Activated CD4-positive, alpha-beta memory T cell treated with anti-CD3 and anti-CD28 coated beads, Interleukin-2, amount 10 ng/mL, durations not matched to agents 7 days and 5 days (primary cell): Measurements from ENCODE around the gene PDGFC. TPM values are rescaled to one million over a fixed set of nuclear protein-coding genes. Genes with fewer than 3 reads are reported as not detected.

Source experiments
- CTCF ChIA-PET: fragments of 350-600 bp; sonication (Branson Sonifier 250); formaldehyde crosslinking; loops from one replicate; lab custom pipeline; 2021; ENCODE audit warnings: antibody characterized with exemption, inconsistent platforms; lab: Charles Lee
- POLR2A ChIA-PET: fragments of 350-600 bp; sonication (Branson Sonifier 250); formaldehyde crosslinking; loops from one replicate; lab custom pipeline; 2021; ENCODE audit warnings: antibody characterized with exemption; lab: Charles Lee
- DNase-seq: peaks from one replicate; pipeline ENCODE4 v3.0.0-alpha.2; 2020
- H3K27ac Mint-ChIP-seq: one replicate; pipeline ENCODE4 v1.8.0; 2021; ENCODE audit warnings: mild to moderate bottlenecking, mixed read lengths
- H3K27me3 Mint-ChIP-seq: one replicate; pipeline ENCODE4 v1.8.0; 2021; ENCODE audit warnings: mixed read lengths
- H3K36me3 Mint-ChIP-seq: one replicate; pipeline ENCODE4 v1.8.0; 2021; ENCODE audit warnings: low read depth, mixed read lengths
- H3K4me1 Mint-ChIP-seq: one replicate; pipeline ENCODE4 v1.8.0; 2021; ENCODE audit warnings: mixed read lengths
- H3K4me3 Mint-ChIP-seq: one replicate; pipeline ENCODE4 v1.8.0; 2021; ENCODE audit warnings: mild to moderate bottlenecking, mixed read lengths
- H3K9me3 Mint-ChIP-seq: one replicate; pipeline ENCODE4 v1.8.0; 2021; ENCODE audit warnings: mixed read lengths
- total RNA-seq, 2 experiments: library from RNA; stranded (reverse); gene quantifications; one replicate each; pipeline ENCODE4 v1.2.3, GENCODE V29; 2021

PDGFC gene
- total RNA-seq, 2 experiments from 2014 or later, result not detected

DNA sequence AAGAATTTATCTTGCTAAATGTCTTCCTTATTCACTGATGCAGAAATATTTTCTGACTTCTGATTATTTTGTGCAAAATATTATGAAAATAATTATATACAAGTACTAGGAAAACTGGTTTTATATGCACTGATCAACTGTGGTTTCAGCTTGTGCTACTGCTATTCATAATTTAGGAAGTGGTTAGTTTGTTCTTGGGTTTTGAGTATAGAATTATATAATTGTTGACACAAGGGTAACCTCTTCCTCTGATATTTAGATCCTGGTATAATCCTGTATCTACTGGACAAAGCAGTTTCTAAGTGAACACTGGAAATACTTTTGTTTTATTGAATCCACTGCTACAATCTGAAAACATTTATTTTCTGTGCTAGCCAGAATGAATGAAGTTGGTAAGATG lies 182.8 kb downstream of the PDGFC start:
- H3K27ac Mint-ChIP-seq, result no peak overlapping the region
- H3K27me3 Mint-ChIP-seq, result no peaks in the 10 kb centered on the region
- no peak overlapping the region for H3K4me3 Mint-ChIP-seq
- no peaks in the 10 kb centered on the region for H3K4me1 Mint-ChIP-seq
- ChIA-PET CTCF (interaction anchor here (0.9 kb wide), 1 partner anchor 8 kb away, joined by 3 read pairs; no protein-coding TSS in a partner anchor), POLR2A (no interaction called here)
- no peaks in the 10 kb centered on the region for H3K36me3 Mint-ChIP-seq
- no peak for DNase-seq
- peaks cover 6% of the 10 kb centered on the region for H3K9me3 Mint-ChIP-seq

DNA sequence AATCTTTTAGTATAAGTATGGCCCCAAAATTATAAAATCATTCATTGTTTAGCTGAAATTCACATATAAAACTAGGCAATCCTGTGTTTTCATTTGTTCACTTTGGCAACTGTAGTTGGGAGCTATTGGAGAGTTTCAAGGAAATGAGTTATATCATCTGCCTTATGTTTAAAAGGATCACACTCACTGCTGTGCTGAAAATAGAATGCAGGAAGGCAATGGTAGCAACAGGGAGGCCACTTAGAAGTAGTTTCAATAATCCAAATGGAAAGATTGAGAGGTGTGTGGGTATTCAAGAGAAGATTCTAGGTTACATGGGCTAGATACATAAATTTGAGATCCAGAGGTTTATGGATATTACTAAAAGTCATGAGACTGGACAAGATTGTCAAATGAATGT lies 184.9 kb downstream of the PDGFC start:
- no peak for DNase-seq
- H3K36me3 Mint-ChIP-seq, result no peaks in the 10 kb centered on the region
- no peaks in the 10 kb centered on the region for H3K4me1 Mint-ChIP-seq
- peaks cover 10% of the 10 kb centered on the region for H3K9me3 Mint-ChIP-seq
- ChIA-PET POLR2A (no interaction called here), CTCF (no interaction called here)
- no peak overlapping the region for H3K4me3 Mint-ChIP-seq
- H3K27me3 Mint-ChIP-seq, result no peaks in the 10 kb centered on the region
- no peak overlapping the region for H3K27ac Mint-ChIP-seq

DNA sequence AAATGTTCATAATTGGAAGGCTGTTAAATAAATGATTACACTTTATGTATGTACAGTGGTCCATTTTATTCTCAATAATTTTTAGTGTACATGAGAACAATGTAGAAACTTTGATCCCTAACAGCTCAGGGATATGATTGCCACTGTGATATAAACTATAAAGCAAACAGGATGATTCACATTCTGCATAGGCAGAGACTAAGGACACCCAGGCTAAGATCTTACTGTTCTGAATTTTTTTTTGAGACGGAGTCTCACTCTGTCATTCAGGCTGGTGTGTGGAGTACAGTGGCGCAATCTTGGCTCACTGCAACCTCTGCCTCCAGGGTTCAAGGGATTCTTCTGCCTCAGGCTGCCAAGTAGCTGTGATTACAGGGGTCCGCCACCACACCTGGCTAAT lies 186.6 kb downstream of the PDGFC start:
- Mint-ChIP-seq H3K4me3 (no peak overlapping the region), H3K9me3 (peaks cover 10% of the 10 kb centered on the region), H3K27me3 (no peaks in the 10 kb centered on the region), H3K4me1 (no peaks in the 10 kb centered on the region), H3K36me3 (no peaks in the 10 kb centered on the region), H3K27ac (no peak overlapping the region)
- DNase-seq, result no peak
- CTCF ChIA-PET, result no interaction called here
- POLR2A ChIA-PET, result no interaction called here

DNA sequence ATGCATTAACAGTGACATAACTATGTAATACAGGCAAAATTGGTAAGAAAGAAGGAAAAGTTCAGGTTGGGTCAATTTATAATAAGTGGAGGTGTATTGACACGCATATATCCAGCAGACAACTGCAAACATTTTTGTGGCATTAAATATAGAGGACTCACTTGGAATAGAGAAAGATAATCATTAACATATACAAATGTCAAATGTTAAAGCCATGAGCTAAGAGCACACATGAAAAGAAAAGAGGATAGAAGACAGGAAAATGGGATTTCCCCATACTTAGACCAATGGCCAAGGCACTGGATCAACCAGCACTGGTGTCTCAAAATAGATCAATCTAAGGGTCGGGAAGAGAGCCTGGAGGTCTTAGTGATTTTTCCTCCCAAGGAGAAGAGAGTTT lies 187.6 kb downstream of the PDGFC start:
- DNase-seq, result no peak
- no peaks in the 10 kb centered on the region for H3K27me3 Mint-ChIP-seq
- H3K9me3 Mint-ChIP-seq, result peaks cover 10% of the 10 kb centered on the region
- CTCF ChIA-PET, result no interaction called here
- H3K4me3 Mint-ChIP-seq, result no peak overlapping the region
- no peaks in the 10 kb centered on the region for H3K4me1 Mint-ChIP-seq
- H3K36me3 Mint-ChIP-seq, result no peaks in the 10 kb centered on the region
- POLR2A ChIA-PET, result no interaction called here
- no peak overlapping the region for H3K27ac Mint-ChIP-seq

DNA sequence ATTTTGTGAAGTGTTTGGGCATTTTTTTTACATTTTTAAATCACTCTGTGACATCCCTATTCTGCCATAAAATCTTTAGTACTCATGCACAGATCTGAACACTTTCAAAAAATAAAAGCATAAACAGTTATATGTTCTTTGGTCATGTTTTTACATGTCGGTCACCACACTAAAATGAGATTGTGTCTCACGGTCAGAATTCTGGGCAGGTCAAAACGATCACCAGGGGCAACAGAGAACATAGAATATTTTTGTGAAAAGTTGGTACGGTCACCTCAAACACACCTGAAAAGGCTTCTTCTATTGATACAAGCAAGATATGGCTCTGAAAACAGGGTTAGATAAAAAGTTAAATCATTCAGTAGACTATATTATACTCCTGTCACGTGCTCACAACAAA lies 189.1 kb downstream of the PDGFC start:
- DNase-seq, result no peak
- Mint-ChIP-seq H3K36me3 (no peaks in the 10 kb centered on the region), H3K4me1 (no peaks in the 10 kb centered on the region)

DNA sequence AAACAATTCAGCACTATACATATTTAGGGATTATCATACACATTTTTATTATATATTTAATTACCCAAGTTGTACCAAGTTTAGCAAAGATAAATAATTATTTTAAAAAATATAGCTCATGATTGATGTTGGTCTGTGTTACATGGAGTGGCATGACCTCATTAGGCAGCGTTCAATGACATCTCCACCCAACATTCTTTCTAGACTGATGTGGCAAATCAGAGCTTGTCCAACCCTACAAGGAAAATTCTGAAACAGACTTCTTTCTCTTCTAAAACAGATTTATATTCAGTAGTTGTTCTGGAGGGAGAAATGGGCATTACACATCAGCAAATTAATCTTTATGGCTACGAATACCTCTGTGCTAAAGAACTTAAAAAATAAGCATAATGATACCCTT lies 189.7 kb downstream of the PDGFC start:
- no peak overlapping the region for H3K4me3 Mint-ChIP-seq
- H3K9me3 Mint-ChIP-seq, result peaks cover 10% of the 10 kb centered on the region
- no peak for DNase-seq
- ChIA-PET CTCF (no interaction called here), POLR2A (no interaction called here)
- no peak overlapping the region for H3K27ac Mint-ChIP-seq
- H3K36me3 Mint-ChIP-seq, result no peaks in the 10 kb centered on the region
- no peaks in the 10 kb centered on the region for H3K27me3 Mint-ChIP-seq
- H3K4me1 Mint-ChIP-seq, result no peaks in the 10 kb centered on the region

More for the DNA sequence above, 189.1 kb downstream of the PDGFC start:
- H3K9me3 Mint-ChIP-seq, result peaks cover 10% of the 10 kb centered on the region
- no peak overlapping the region for H3K4me3 Mint-ChIP-seq
- POLR2A ChIA-PET, result no interaction called here
- CTCF ChIA-PET, result no interaction called here
- H3K27me3 Mint-ChIP-seq, result no peaks in the 10 kb centered on the region
- H3K27ac Mint-ChIP-seq, result no peak overlapping the region

DNA sequence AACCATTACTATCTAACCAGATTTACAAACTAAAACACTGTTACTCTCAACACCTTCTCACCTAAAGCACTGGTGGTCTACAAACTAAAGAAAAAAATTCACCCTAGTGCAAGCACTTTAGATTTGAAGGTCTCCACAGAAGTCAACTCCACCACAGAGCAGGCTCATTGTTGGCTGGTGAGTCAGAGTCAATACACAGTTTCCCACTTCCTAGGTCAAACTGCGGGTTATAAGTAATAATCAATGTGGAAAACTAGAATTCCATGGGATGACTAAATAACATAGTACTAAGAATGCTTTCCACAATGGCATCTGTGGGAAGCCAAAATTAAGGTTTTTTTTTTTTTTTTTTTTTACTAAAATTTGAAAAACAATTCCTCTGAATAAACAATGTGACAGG lies 191.8 kb downstream of the PDGFC start:
- ChIA-PET POLR2A (no interaction called here), CTCF (no interaction called here)
- no peaks in the 10 kb centered on the region for H3K4me1 Mint-ChIP-seq
- H3K9me3 Mint-ChIP-seq, result peaks cover 10% of the 10 kb centered on the region
- no peak overlapping the region for H3K27ac Mint-ChIP-seq
- no peak overlapping the region for H3K4me3 Mint-ChIP-seq
- no peaks in the 10 kb centered on the region for H3K27me3 Mint-ChIP-seq
- no peak for DNase-seq
- no peaks in the 10 kb centered on the region for H3K36me3 Mint-ChIP-seq

DNA sequence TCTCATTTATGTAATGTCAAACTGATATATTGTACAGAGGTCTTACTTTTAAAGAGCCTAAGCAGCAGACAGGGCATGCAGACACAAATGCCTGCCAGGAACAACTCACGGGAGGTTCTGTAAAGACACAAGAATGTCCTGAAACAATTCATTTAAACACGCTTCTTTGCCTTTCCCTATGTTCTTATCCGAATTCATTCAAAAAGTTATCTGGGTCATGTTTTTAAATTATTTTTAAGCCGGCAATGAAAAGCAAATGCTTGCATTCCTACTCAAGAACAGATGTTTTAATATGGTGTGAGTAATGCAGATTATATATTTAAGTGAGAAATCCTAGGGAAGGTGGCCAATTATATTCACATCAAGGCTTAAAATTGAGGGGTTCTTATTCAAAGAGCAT lies 192.6 kb downstream of the PDGFC start:
- Mint-ChIP-seq H3K4me1 (no peaks in the 10 kb centered on the region), H3K36me3 (no peaks in the 10 kb centered on the region), H3K27ac (no peak overlapping the region), H3K4me3 (no peak overlapping the region), H3K9me3 (peaks cover 7% of the 10 kb centered on the region), H3K27me3 (no peaks in the 10 kb centered on the region)
- no peak for DNase-seq
- CTCF ChIA-PET, result no interaction called here
- POLR2A ChIA-PET, result no interaction called here

DNA sequence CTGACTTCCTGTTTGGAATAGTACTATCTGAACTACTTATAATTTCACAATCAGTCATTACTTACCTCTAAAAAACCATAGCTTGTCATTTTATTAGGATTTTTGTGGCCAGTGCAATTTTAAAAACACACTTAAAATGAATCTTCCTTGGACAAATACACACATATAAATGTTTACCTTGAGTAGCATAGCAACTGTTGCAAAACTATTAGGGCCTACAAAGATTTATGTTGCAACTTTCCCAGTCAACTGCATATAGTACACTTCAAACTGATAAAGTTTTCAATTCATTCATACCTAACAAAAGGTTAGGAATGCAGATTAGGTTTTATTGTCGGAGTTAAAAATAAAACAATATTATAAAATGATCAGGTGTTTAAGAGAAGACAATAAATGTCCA lies 193.0 kb downstream of the PDGFC start:
- H3K9me3 Mint-ChIP-seq, result peaks cover 2% of the 10 kb centered on the region
- ChIA-PET CTCF (no interaction called here), POLR2A (no interaction called here)
- H3K4me3 Mint-ChIP-seq, result no peak overlapping the region
- no peaks in the 10 kb centered on the region for H3K36me3 Mint-ChIP-seq
- H3K27me3 Mint-ChIP-seq, result no peaks in the 10 kb centered on the region
- no peaks in the 10 kb centered on the region for H3K4me1 Mint-ChIP-seq
- H3K27ac Mint-ChIP-seq, result no peak overlapping the region
- DNase-seq, result no peak

DNA sequence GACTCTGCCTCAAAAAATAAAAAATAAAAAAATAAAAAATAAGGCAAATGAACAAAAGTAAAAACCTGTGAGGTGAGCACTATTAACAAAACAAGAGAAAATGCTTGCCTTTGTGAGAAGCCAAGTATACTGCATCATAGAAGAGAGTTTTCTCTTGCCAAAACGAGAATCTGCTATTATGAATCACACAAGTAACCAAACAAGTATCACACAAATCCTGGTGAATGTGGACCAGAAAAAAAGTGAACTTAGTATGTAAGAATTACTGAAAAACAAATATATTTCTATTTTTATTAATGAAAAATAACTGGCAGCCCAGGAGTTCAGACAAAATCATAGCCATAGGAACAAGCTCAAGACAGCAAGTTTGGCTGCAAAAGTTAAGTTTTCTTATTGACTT lies 193.5 kb downstream of the PDGFC start:
- no peaks in the 10 kb centered on the region for H3K27me3 Mint-ChIP-seq
- no peak overlapping the region for H3K27ac Mint-ChIP-seq
- H3K4me1 Mint-ChIP-seq, result no peaks in the 10 kb centered on the region
- peaks cover 2% of the 10 kb centered on the region for H3K9me3 Mint-ChIP-seq
- H3K4me3 Mint-ChIP-seq, result no peak overlapping the region
- ChIA-PET POLR2A (no interaction called here), CTCF (no interaction called here)
- no peaks in the 10 kb centered on the region for H3K36me3 Mint-ChIP-seq
- DNase-seq, result no peak

DNA sequence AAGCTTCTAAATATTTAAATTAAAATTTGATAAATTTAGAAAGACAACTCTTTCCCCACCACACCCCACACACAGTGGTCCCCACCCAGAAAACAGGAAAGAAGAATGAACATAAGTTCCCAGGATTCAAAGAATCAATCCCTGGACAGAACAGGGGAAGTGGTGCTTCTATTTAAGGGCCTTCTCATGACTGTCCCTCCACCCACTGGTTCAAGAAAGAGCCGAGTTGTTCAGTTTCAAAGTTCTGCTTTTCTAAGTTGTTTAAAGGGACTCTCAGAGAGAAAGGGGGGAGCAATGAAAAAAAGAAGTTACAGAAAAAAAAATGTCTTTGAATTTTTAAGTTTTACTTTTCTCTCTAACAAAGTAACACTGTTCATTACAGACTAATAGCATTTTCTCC lies 195.8 kb downstream of the PDGFC start:
- Mint-ChIP-seq H3K27ac (no peak overlapping the region), H3K9me3 (no peaks in the 10 kb centered on the region), H3K4me3 (no peak overlapping the region), H3K4me1 (no peaks in the 10 kb centered on the region), H3K27me3 (no peaks in the 10 kb centered on the region), H3K36me3 (no peaks in the 10 kb centered on the region)
- ChIA-PET POLR2A (no interaction called here), CTCF (no interaction called here)
- no peak for DNase-seq

DNA sequence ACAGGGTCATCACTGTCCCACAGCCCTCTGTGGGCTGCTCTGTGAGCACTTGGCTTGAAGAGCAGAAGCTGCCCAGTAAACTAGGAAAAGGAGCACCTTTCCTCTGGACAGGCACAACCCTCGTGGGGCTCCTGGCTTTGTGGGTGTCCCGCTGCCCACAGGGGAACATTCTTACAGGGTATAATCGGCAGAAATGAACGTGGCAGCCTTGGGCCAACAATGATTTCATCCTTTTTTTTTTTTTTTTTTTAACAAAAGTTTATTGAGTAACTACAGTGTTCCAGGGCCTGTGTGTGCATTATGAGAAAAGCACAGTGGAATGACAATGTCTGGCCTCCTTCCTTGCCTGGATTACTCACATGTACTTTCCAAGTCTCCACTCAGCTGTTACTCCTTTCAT lies 197.2 kb downstream of the PDGFC start:
- DNase-seq, result no peak
- Mint-ChIP-seq H3K36me3 (no peaks in the 10 kb centered on the region), H3K27ac (no peak overlapping the region), H3K4me3 (no peak overlapping the region), H3K9me3 (no peaks in the 10 kb centered on the region), H3K27me3 (no peaks in the 10 kb centered on the region), H3K4me1 (no peaks in the 10 kb centered on the region)
- ChIA-PET POLR2A (no interaction called here), CTCF (no interaction called here)

DNA sequence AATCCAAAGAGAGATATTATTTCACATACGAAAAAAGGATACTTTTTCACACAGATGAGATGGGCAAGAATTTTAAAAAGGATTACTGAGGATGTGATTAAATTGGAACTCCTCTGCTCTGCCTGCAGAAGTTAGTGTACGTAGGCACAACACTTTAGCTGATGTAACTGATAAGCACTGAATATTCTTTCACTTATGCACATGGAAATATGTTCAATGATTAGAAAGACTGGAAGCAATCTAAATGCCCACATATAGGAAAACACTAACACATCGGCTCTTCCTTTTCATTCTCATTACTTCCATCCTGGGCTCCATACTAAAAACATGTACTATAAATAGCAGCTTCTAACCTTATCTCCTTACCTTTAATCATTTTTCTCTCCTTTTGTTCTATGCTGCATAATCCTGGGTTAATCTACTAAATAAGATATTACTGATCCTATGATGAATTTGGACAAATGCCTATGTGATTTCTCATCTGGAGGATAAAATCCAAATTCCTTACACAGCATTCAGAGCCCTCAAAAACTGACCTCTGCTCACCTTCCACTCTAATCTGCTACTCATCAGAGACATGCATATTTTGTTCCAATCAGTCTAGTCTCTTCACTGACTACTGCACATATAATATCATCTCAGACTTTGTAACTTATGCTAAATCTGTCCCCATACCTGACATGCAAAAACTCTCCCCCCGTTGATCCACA lies 197.8 kb downstream of the PDGFC start:
- no peaks in the 10 kb centered on the region for H3K36me3 Mint-ChIP-seq
- CTCF ChIA-PET, result no interaction called here
- no peaks in the 10 kb centered on the region for H3K4me1 Mint-ChIP-seq
- H3K27me3 Mint-ChIP-seq, result no peaks in the 10 kb centered on the region
- no peak overlapping the region for H3K4me3 Mint-ChIP-seq
- POLR2A ChIA-PET, result no interaction called here
- no peaks in the 10 kb centered on the region for H3K9me3 Mint-ChIP-seq
- no peak overlapping the region for H3K27ac Mint-ChIP-seq
- DNase-seq, result no peak

DNA sequence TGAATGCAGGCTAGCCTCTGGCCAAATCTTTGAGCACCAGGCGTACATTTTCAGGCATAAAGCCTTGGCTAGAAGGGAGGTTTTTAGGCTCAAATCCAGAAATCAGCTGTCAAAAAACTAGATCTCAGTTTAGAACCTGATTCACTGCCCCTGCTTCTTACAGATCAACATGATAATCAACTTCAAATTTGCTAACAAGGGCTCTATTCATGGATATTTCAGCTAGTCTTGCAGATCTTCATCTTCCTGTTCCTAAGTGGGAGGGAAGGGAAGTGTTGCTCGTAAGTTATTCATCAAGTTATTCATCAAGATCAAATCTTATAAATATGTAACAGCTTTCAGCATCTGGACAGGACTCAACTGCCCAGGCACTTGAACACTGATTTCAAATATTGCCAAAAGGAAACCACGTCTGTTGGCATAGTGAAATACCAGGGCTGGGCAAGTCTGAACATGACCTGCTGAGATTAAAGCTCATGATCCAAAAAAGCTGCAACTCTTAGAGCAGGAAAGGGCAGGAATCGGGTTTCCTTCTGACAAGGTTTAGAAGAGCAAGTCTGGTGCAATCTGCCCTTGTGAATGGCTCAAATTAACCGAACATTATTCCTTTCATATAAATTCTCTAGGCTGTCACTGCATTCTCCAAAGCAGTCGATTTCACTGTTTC lies 200.3 kb downstream of the PDGFC start:
- no peak for DNase-seq
- H3K36me3 Mint-ChIP-seq, result no peaks in the 10 kb centered on the region
- no peak overlapping the region for H3K27ac Mint-ChIP-seq
- POLR2A ChIA-PET, result no interaction called here
- H3K4me3 Mint-ChIP-seq, result no peak overlapping the region
- H3K9me3 Mint-ChIP-seq, result no peaks in the 10 kb centered on the region
- H3K27me3 Mint-ChIP-seq, result no peaks in the 10 kb centered on the region
- H3K4me1 Mint-ChIP-seq, result no peaks in the 10 kb centered on the region
- CTCF ChIA-PET, result no interaction called here
